Upper lobe of left lung (tissue), 6 donors: ENCODE results near the gene ATXN2. TPM values are rescaled to one million over a fixed set of nuclear protein-coding genes. Genes with fewer than 3 reads are reported as not detected.
"Not testable (repeated sequence)": the region's sequence is repeated elsewhere in the genome, so short reads cannot be mapped to it uniquely, and the experiment has no call there.

Experiments
- ATAC-seq, 2 donors: fragments of 200-7000 bp; cut with Tn5 transposase; one replicate each; pipeline ENCODE4 v1.9.1; 2022; ENCODE audit warnings: mild to moderate bottlenecking in 2 of 2, moderate library complexity in 2 of 2; ENCODE audit not compliant: low FRiP score in 2 of 2
- DNase-seq, 2 donors: peaks; one replicate each; pipeline ENCODE4 v3.0.0-alpha.2; 2019 to 2020
- H3K27ac ChIP-seq, 4 donors: fragments of 200-600 bp; sonication (generic); one replicate each; pipeline ENCODE4 v1.5.1; 2016 to 2019
- H3K27me3 ChIP-seq, 4 donors: fragments of 200-600 bp; sonication (generic); one replicate each; pipeline ENCODE4 v1.5.1; 2017 to 2019
- H3K36me3 ChIP-seq, 4 donors: fragments of 200-600 bp; sonication (generic); one replicate each; pipeline ENCODE4 v1.5.1; 2016 to 2019
- H3K4me1 ChIP-seq, 4 donors: fragments of 200-600 bp; sonication (generic); one replicate each; pipeline ENCODE4 v1.5.1; 2018 to 2019
- H3K4me3 ChIP-seq, 4 donors: fragments of 200-600 bp; sonication (generic); one replicate each; pipeline ENCODE4 v1.5.1; 2017 to 2019; ENCODE audit warnings: mild to moderate bottlenecking in 2 of 4, moderate library complexity in 1 of 4
- H3K9me3 ChIP-seq, 4 donors: fragments of 200-600 bp; sonication (generic); one replicate each; pipeline ENCODE4 v1.5.1; 2018 to 2019
- EP300 ChIP-seq, 4 donors: sonication (generic); formaldehyde crosslinking; IDR thresholded peaks; one replicate each; pipeline ENCODE4 v1.5.1; 2017; ENCODE audit warnings: antibody characterized with exemption in 4 of 4, control low read depth in 2 of 4
- POLR2A ChIP-seq, 4 donors: fragments of 450-650 bp; IDR thresholded peaks; one replicate each; pipeline ENCODE4 v1.5.1; 2016 to 2017; ENCODE audit warnings: antibody characterized with exemption in 4 of 4, mild to moderate bottlenecking in 2 of 4
- POLR2AphosphoS5 ChIP-seq, 2 donors: sonication (generic); formaldehyde crosslinking; IDR thresholded peaks; one replicate each; pipeline ENCODE4 v1.5.1; 2017; ENCODE audit warnings: antibody characterized with exemption in 2 of 2
- WGBS, 2 donors: methylation state at CpG; one replicate each; pipeline ENCODE4 v1.1.5; 2017 to 2018; 5-methylcytosine and 5-hydroxymethylcytosine counted together
- total RNA-seq, 6 donors: library from RNA; depleted of rRNA in 4 of 6; stranded (reverse); fragments of >200 nt in 4 of 6; gene quantifications; one replicate each; pipeline versions ENCODE4 v1.1.0 to v1.2.1, GENCODE V29; 2016 to 2021
- TF ChIP-seq, protein P1 (sequence below), 6 experiments: fragments of 450-650 bp in 4 of 6; fragments of 200-600 bp in 2 of 6; sonication (generic) in 2 of 6; IDR thresholded peaks; one replicate each; pipeline ENCODE4 v1.5.1; 2016 to 2019; ENCODE audit warnings: antibody characterized with exemption in 6 of 6
- donor health status: DM: no; HTN: no; CAD: no; lungs with moderate emphysema.
- donor health status: DM: no; HTN: yes; CAD: no; lungs with severe emphysema.

Gene ATXN2
- total RNA-seq, 6 donors from 2014 or later = 50.7 to 189 (median 75.2) TPM

DNA sequence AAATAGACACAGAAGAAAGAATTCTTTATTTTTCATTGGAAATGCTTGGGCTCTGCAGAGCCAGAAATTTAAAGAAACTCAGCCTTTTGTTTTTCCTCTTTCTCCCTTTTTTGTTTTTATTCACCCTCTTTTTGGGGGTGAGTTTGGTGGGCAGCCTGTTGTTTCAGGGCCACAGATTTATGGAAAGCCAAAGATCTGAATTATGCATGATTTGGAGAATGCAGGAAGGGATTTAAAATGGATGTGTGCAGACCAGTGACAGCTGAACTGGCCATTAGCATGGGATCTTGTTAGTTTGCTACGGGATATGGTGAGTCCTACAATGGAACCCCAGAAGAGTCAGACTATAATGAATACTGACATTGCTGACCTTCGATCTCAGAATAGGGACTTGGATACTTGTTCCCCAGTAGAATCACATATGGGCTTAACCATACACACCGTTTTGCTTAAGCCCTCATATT, 7.7 kb upstream of the ATXN2 start:
- H3K4me1 ChIP-seq = no peaks in the 10 kb centered on the region
- H3K9me3 ChIP-seq = no peaks in the 10 kb centered on the region
- H3K36me3 ChIP-seq = no peaks in the 10 kb centered on the region
- H3K27me3 ChIP-seq = no peaks in the 10 kb centered on the region
- DNase-seq = no peak
- 75 to 90% methylated on average over 3 of the region's 3 CpGs for WGBS, 2 donors
- ATAC-seq = no peak
- no peak overlapping the region for H3K4me3 ChIP-seq
- TF ChIP-seq, protein P1, sequence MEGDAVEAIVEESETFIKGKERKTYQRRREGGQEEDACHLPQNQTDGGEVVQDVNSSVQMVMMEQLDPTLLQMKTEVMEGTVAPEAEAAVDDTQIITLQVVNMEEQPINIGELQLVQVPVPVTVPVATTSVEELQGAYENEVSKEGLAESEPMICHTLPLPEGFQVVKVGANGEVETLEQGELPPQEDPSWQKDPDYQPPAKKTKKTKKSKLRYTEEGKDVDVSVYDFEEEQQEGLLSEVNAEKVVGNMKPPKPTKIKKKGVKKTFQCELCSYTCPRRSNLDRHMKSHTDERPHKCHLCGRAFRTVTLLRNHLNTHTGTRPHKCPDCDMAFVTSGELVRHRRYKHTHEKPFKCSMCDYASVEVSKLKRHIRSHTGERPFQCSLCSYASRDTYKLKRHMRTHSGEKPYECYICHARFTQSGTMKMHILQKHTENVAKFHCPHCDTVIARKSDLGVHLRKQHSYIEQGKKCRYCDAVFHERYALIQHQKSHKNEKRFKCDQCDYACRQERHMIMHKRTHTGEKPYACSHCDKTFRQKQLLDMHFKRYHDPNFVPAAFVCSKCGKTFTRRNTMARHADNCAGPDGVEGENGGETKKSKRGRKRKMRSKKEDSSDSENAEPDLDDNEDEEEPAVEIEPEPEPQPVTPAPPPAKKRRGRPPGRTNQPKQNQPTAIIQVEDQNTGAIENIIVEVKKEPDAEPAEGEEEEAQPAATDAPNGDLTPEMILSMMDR (IDR thresholded peaks at IDR 0.05) = no peak
- TF ChIP-seq POLR2AphosphoS5 (IDR thresholded peaks at IDR 0.05) (no peak), POLR2A (IDR thresholded peaks at IDR 0.05) (no peak), EP300 (IDR thresholded peaks at IDR 0.05) (no peak)
- H3K27ac ChIP-seq = no peak overlapping the region

DNA sequence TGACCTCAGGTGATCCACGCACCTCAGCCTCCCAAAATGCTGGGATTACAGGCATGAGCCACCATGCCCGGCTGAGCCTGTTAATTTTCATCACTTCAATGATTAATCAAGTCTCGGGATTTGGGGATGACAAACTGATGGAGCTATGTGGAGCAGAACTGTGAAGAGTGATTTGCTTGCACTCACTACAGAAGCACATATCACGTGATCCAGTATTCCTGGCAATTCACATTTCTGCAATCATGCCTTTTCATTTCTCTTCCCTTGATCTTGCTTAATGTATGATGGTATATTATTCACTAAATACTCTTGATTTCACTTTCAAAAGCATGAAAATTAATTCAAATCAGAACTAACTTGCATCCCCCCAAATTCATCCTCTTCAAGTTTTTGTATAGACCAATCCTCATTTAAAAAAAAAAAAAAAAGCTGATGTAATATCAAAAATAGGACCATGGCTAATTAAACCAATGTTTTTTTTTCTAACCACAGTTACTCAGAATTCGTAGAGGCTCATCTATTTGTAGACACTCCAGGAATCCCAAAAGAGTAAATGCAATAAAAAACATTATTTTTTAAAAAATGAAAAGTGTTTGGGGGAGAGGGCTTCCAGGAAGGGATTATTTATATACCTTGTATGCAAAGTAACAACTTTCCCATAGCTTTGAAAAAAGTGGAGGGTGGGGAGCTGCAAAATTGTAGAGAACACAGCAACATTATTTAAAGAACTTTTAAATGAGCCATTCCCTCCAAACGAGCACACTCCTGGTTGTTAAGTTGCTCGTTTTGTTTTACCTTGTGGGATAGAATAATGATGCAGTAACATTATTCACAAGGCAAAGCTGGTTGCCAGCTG, 7.0 kb upstream of the ATXN2 start:
- H3K27me3 ChIP-seq = no peaks in the 10 kb centered on the region
- H3K4me1 ChIP-seq = no peaks in the 10 kb centered on the region
- H3K27ac ChIP-seq = no peak overlapping the region
- TF ChIP-seq EP300 (IDR thresholded peaks at IDR 0.05) = no peak
- no peak for DNase-seq
- H3K9me3 ChIP-seq = no peaks in the 10 kb centered on the region
- H3K4me3 ChIP-seq = no peak overlapping the region
- no peaks in the 10 kb centered on the region for H3K36me3 ChIP-seq
- ATAC-seq = no peak
- WGBS, 2 donors = 85% methylated on average over 7 of the region's 7 CpGs

DNA sequence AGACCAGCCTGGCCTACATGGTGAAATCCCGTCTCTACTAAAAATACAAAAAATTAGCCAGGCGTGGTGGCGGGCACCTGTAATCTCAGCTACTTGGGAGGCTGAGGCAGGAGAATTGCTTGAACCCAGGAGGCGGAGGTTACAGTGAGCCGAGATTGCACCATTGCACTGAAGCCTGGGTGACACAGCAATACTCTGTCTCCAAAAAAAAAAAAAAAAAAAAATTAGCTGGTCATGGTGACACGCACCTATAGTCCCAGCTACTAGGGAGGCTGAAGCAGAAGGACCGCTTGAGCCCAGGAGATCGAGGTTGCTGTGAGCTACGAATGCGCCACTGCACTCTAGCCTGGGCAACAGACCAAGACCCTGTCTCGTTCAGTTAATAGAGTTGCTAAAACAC, 3.7 kb upstream of the ATXN2 start:
- H3K9me3 ChIP-seq = not testable (repeated sequence)

GRCh38 chr12:111602348-111602747, 3.2 kb upstream of the ATXN2 start:
- 97 to 100% methylated on average over 2 of the region's 2 CpGs for WGBS, 2 donors
- H3K36me3 ChIP-seq = no peaks in the 10 kb centered on the region
- H3K27me3 ChIP-seq = no peaks in the 10 kb centered on the region
- H3K27ac ChIP-seq = no peak overlapping the region
- H3K4me3 ChIP-seq = no peak overlapping the region
- peaks cover 0 to 8% (median 7%) of the 10 kb centered on the region in 4 donors for H3K4me1 ChIP-seq
- ATAC-seq (no peak), DNase-seq (no peak)
- no peaks in the 10 kb centered on the region for H3K9me3 ChIP-seq
- TF ChIP-seq EP300 (IDR thresholded peaks at IDR 0.05) = no peak
- TF ChIP-seq, protein P1 (IDR thresholded peaks at IDR 0.05) = no peak
- TF ChIP-seq POLR2A (IDR thresholded peaks at IDR 0.05) = no peak
- no peak for TF ChIP-seq POLR2AphosphoS5 (IDR thresholded peaks at IDR 0.05)

More for the DNA sequence above, 3.7 kb upstream of the ATXN2 start:
- DNase-seq, H3K36me3 ChIP-seq, H3K27me3 ChIP-seq, ATAC-seq, H3K4me1 ChIP-seq, H3K4me3 ChIP-seq, H3K27ac ChIP-seq: not testable (repeated sequence)
- 88 to 93% methylated on average over 11 of the region's 11 CpGs for WGBS, 2 donors

- H3K9me3 ChIP-seq, H3K4me3 ChIP-seq, H3K36me3 ChIP-seq, H3K27ac ChIP-seq, ATAC-seq, DNase-seq, H3K27me3 ChIP-seq: not testable (repeated sequence)
- peaks cover 14 to 22% (median 16%) of the 10 kb centered on the region in 4 donors for H3K4me1 ChIP-seq
- WGBS, 2 donors = 94 to 97% methylated on average over 12 of the region's 12 CpGs
Observed at GRCh38 chr12:111600986-111601385, 1.9 kb upstream of the ATXN2 start.

DNA sequence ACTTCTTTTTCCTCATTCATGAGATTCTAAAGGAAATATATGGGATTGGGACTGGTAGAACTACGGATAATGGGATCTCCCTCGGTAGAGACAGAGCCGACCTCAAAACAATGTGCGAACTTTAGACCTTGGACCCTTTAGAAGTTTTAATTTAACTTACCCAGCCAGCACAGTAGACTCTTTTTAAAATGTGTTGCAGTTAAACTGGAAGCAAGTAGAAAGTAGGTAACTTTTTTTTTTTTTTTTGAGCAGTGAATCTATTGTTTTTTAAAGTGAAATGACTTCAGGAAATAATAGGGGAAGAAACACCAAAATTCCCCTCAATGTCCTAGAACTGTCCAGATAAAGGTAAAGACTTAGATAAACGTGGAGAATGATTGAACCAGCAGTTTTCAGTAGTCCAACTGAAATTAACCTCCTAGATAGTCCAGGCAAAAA, 1.1 kb upstream of the ATXN2 start:
- Histone ChIP-seq H3K27ac (peak overlapping the region; percentile 94 to 99 (median 96)), H3K4me3 (peak overlapping the region in 3 of 4 donors; percentile 93 to 98 (median 98)), H3K9me3 (no peaks in the 10 kb centered on the region), H3K36me3 (no peaks in the 10 kb centered on the region), H3K4me1 (peaks cover 21 to 29% (median 23%) of the 10 kb centered on the region in 4 donors), H3K27me3 (no peaks in the 10 kb centered on the region)
- TF ChIP-seq, protein P1 (IDR thresholded peaks at IDR 0.05) = no peak
- TF ChIP-seq POLR2A (IDR thresholded peaks at IDR 0.05) (no peak), EP300 (IDR thresholded peaks at IDR 0.05) (no peak), POLR2AphosphoS5 (IDR thresholded peaks at IDR 0.05) (no peak)
- DNase-seq (no peak), ATAC-seq (no peak)
- WGBS, 2 donors = 7 to 11% methylated on average over 5 of the region's 5 CpGs
